Loucy (cell line): ENCODE results near the gene NKAIN2.

ENCODE experiments used
- EZH2phosphoT487 ChIP-seq: fragments of 200-600 bp; IDR thresholded peaks from 2 replicates; pipeline ENCODE4 v1.6.1; 2018; ENCODE audit warnings: antibody characterized with exemption, mild to moderate bottlenecking, moderate library complexity, borderline replicate concordance
- TF ChIP-seq, protein P1 (sequence below): fragments of 200-600 bp; sonication (generic); conservative IDR thresholded peaks from 2 replicates; pipeline ENCODE4 v1.5.1; 2014; ENCODE audit warnings: mild to moderate bottlenecking, antibody characterized with exemption, low read length

GRCh38 chr6:123850555-123850954 lies 46.9 kb downstream of the NKAIN2 start:
- TF ChIP-seq, protein P1, sequence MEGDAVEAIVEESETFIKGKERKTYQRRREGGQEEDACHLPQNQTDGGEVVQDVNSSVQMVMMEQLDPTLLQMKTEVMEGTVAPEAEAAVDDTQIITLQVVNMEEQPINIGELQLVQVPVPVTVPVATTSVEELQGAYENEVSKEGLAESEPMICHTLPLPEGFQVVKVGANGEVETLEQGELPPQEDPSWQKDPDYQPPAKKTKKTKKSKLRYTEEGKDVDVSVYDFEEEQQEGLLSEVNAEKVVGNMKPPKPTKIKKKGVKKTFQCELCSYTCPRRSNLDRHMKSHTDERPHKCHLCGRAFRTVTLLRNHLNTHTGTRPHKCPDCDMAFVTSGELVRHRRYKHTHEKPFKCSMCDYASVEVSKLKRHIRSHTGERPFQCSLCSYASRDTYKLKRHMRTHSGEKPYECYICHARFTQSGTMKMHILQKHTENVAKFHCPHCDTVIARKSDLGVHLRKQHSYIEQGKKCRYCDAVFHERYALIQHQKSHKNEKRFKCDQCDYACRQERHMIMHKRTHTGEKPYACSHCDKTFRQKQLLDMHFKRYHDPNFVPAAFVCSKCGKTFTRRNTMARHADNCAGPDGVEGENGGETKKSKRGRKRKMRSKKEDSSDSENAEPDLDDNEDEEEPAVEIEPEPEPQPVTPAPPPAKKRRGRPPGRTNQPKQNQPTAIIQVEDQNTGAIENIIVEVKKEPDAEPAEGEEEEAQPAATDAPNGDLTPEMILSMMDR = no peak
- no peak for TF ChIP-seq EZH2phosphoT487
